H1 (cell line): ENCODE data around the gene MAP2K1. TPM values are rescaled to one million over a fixed set of nuclear protein-coding genes. Genes with fewer than 3 reads are reported as not detected.

Experiments used
- CHD7 ChIP-seq: fragments of 300-600 bp; sonication (generic); IDR thresholded peaks from 2 replicates; pipeline ENCODE4 v1.7.1; 2012; ENCODE audit warnings: low read length, moderate library complexity, mild to moderate bottlenecking, inconsistent platforms; ENCODE audit not compliant: insufficient replicate concordance
- CREB1 ChIP-seq: IDR thresholded peaks from 2 replicates; pipeline ENCODE4 v1.6.1; 2012; ENCODE audit warnings: inconsistent platforms
- GABPA ChIP-seq: IDR thresholded peaks from 2 replicates; pipeline ENCODE4 v1.6.1; 2011; ENCODE audit warnings: mild to moderate bottlenecking, low read length, moderate library complexity, borderline replicate concordance; ENCODE audit not compliant: insufficient read depth
- SP1 ChIP-seq: IDR thresholded peaks from 2 replicates; pipeline ENCODE4 v1.6.1; 2011; ENCODE audit warnings: low read depth, low read length
- polyA plus RNA-seq, 7 experiments: library from polyadenylated mRNA; depleted of rRNA in 3 of 7; stranded (reverse) in 5 of 7; unstranded in 2 of 7; fragments of >200 nt in 5 of 7; fragments of 200-250 nt in 2 of 7; gene quantifications; 1 replicate in 5 of 7; 2 replicates in 1 of 7; 4 replicates in 1 of 7; pipeline versions ENCODE4 v1.2.1 to v1.2.3, GENCODE V29; 2011 to 2013; ENCODE audit warnings: missing spikeins in 2 of 7, mixed read lengths in 2 of 7
- total RNA-seq: library from RNA; stranded (reverse); fragmentation: NEBNext Ultra II Directional; extraction: Animal tissue kit (Norgen Biotek cat#: 25700); gene quantifications from 2 replicates; pipeline ENCODE4 v1.2.1, GENCODE V29; 2021

The MAP2K1 gene
- total and polyA plus RNA-seq, 2 of the 8 experiments (the other 6 are each of a cell fraction or from before 2014, with no cell fraction given) = 54.7 to 78.2 TPM

- TF ChIP-seq CHD7 (no peak), SP1 (no peak), CREB1 (no peak), GABPA (no peak)
Measured at GRCh38 chr15:66452971-66453580, 66.4 kb downstream of the MAP2K1 start (continued).
